T-helper 2 cell treated with Interferon-gamma antibody and Interleukin-4, amounts not matched to agents 5 μg/mL and 100 μg/mL, for 36 hours (primary cell): ENCODE results near the gene HOXA4.

Experiments
- DNase-seq: peaks from one replicate; pipeline ENCODE4 v3.0.0; 2021; ENCODE audit warnings: low spot score
- H3K27ac Mint-ChIP-seq: one replicate; pipeline ENCODE4 v1.8.0; 2021; ENCODE audit warnings: mild to moderate bottlenecking, mixed read lengths
- H3K27me3 Mint-ChIP-seq: one replicate; pipeline ENCODE4 v1.8.0; 2021; ENCODE audit warnings: low read depth, mixed read lengths
- H3K36me3 Mint-ChIP-seq: one replicate; pipeline ENCODE4 v1.8.0; 2021; ENCODE audit warnings: low read depth, mixed read lengths
- H3K4me1 Mint-ChIP-seq: one replicate; pipeline ENCODE4 v1.8.0; 2021; ENCODE audit warnings: low read depth, mixed read lengths
- H3K4me3 Mint-ChIP-seq: one replicate; pipeline ENCODE4 v1.8.0; 2022; ENCODE audit warnings: mild to moderate bottlenecking, moderate library complexity, mixed read lengths
- H3K9me3 Mint-ChIP-seq: one replicate; pipeline ENCODE4 v1.8.0; 2021; ENCODE audit warnings: mixed read lengths

Gene HOXA4

GRCh38 chr7:27128776-27129728, 1.5 kb downstream of the HOXA4 start:
- H3K9me3 Mint-ChIP-seq, result no peaks in the 10 kb centered on the region
- DNase-seq, result no peak
- H3K4me3 Mint-ChIP-seq, result peak overlapping the region; percentile 17
- H3K27me3 Mint-ChIP-seq, result peaks cover 54% of the 10 kb centered on the region
- peaks cover 3% of the 10 kb centered on the region for H3K4me1 Mint-ChIP-seq
- no peak overlapping the region for H3K27ac Mint-ChIP-seq
- peaks cover 2% of the 10 kb centered on the region for H3K36me3 Mint-ChIP-seq

DNA sequence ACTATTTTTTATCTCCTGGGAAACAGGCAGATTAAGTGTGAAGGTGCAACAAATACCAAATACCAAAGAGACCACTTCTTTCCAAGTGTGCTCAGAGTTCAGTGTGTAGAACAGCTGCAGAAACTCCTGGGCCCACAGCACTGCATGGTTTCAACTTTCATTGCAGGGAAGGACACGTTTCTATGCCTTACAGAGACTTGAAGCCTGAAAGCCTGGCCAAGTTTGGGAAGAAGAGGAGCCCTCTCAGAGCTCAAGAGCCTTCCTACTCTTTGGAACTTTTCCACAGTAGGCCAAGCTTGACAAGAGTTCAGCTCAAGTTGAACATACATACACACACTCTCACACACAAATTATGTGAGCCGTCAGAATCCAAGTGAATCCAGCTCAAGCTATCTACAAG, 2.5 kb downstream of the HOXA4 start:
- no peak for DNase-seq
- Mint-ChIP-seq H3K27ac (no peak overlapping the region), H3K9me3 (no peaks in the 10 kb centered on the region), H3K27me3 (peaks cover 44% of the 10 kb centered on the region), H3K4me3 (no peak overlapping the region), H3K36me3 (peaks cover 2% of the 10 kb centered on the region), H3K4me1 (no peaks in the 10 kb centered on the region)

DNA sequence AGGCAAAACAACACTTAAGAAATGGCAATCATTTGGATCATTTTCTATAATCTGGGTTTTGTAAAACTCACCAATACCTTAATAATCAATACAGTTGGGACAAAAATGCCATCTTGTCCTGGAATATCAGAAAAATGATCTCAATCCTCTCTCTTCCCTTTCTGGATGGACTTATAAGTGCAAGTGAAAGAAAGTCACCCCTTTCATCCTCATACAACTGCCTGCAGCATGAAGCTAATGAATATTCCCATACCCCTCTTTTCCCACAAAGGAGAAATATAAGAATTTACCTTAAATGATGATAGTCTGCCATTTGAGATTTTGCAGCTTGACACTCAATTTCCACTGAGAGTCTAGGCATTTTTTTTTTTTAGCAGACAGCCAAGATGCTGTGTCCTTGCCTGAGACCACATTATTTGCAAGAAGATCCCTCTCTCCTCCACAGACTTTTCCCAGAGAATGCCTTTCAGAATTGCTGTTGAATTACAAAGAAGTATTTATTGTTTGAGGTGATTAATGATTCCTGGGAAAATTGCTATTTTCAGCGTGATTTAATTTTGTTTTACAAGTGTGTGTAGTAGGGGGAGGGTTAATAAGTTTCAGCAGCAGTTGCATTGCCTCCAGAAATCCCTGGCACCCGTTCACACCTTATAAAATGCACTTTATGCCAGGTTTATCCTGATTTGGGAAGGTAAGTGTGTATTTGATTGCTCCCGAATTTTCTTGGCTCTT, 3.8 kb downstream of the HOXA4 start:
- Mint-ChIP-seq H3K36me3 (peaks cover 2% of the 10 kb centered on the region), H3K4me3 (no peak overlapping the region), H3K27me3 (peaks cover 37% of the 10 kb centered on the region), H3K9me3 (no peaks in the 10 kb centered on the region), H3K4me1 (no peaks in the 10 kb centered on the region), H3K27ac (no peak overlapping the region)
- DNase-seq, result no peak

DNA sequence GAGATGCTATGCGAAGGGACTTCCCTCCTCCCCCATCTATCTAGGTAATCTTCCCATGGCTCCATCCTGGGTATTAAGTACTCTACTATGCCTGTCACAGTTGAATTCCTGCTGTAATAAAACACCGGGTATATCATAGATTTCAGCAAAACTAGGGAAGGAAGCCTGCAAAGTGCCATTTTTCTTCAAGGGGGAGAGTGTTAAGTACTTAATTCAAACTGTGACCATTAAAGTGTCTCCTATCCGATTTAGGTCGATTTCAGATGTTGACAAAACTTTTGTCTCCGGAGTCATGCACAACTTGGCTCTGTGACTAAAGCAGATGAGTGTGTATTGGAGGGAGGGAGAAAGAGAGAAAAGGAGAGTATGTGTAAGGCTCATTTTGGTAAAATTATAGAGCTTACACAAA, 4.6 kb downstream of the HOXA4 start:
- Mint-ChIP-seq H3K9me3 (no peaks in the 10 kb centered on the region), H3K27me3 (peaks cover 33% of the 10 kb centered on the region), H3K4me1 (no peaks in the 10 kb centered on the region), H3K36me3 (no peaks in the 10 kb centered on the region), H3K4me3 (no peak overlapping the region), H3K27ac (no peak overlapping the region)
- DNase-seq, result no peak

GRCh38 chr7:27124902-27125689, 5.5 kb downstream of the HOXA4 start:
- no peak overlapping the region for H3K4me3 Mint-ChIP-seq
- DNase-seq, result no peak
- no peaks in the 10 kb centered on the region for H3K36me3 Mint-ChIP-seq
- H3K9me3 Mint-ChIP-seq, result no peaks in the 10 kb centered on the region
- H3K27me3 Mint-ChIP-seq, result peaks cover 33% of the 10 kb centered on the region
- H3K27ac Mint-ChIP-seq, result no peak overlapping the region
- no peaks in the 10 kb centered on the region for H3K4me1 Mint-ChIP-seq

- H3K27me3 Mint-ChIP-seq, result peaks cover 29% of the 10 kb centered on the region
- H3K4me3 Mint-ChIP-seq, result no peak overlapping the region
- H3K36me3 Mint-ChIP-seq, result no peaks in the 10 kb centered on the region
- no peak overlapping the region for H3K27ac Mint-ChIP-seq
- no peaks in the 10 kb centered on the region for H3K9me3 Mint-ChIP-seq
- H3K4me1 Mint-ChIP-seq, result no peaks in the 10 kb centered on the region
- DNase-seq, result no peak
Observed at GRCh38 chr7:27124096-27124901, 6.3 kb downstream of the HOXA4 start.

DNA sequence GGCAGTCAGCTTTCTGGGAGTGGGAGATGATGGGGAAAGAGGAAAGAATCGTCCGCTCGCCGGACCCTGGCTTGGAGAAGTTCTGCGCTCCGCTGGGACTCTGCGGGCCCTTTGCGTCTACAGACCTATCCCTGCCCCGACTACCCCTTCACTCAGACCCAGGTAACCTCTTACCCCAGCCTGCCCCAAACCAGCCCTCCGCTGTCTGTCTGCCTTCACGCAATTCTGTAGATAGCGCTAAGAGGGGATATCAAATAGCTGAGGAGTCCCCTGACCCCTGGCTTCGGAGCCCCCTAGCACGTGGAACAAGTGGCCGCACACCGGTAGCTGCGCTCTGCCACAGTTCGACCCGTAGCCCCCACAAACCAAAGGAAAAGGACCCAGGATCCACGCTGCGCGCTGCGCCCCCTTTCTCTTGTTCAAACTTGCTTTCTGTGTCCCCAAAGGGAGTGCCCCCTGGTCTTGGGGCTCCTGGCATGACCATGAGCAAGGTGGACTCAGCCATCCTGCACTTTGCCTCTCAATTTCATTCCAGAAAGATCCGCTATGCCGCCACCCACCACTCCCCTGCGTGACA, 7.0 kb downstream of the HOXA4 start:
- Mint-ChIP-seq H3K4me1 (no peaks in the 10 kb centered on the region), H3K27ac (no peak overlapping the region), H3K4me3 (no peak overlapping the region), H3K27me3 (peaks cover 25% of the 10 kb centered on the region), H3K36me3 (no peaks in the 10 kb centered on the region), H3K9me3 (no peaks in the 10 kb centered on the region)
- no peak for DNase-seq

GRCh38 chr7:27123007-27123476, 7.5 kb downstream of the HOXA4 start:
- DNase-seq, result no peak
- Mint-ChIP-seq H3K9me3 (no peaks in the 10 kb centered on the region), H3K4me3 (no peak overlapping the region), H3K36me3 (no peaks in the 10 kb centered on the region), H3K27ac (no peak overlapping the region), H3K27me3 (peaks cover 25% of the 10 kb centered on the region), H3K4me1 (no peaks in the 10 kb centered on the region)

DNA sequence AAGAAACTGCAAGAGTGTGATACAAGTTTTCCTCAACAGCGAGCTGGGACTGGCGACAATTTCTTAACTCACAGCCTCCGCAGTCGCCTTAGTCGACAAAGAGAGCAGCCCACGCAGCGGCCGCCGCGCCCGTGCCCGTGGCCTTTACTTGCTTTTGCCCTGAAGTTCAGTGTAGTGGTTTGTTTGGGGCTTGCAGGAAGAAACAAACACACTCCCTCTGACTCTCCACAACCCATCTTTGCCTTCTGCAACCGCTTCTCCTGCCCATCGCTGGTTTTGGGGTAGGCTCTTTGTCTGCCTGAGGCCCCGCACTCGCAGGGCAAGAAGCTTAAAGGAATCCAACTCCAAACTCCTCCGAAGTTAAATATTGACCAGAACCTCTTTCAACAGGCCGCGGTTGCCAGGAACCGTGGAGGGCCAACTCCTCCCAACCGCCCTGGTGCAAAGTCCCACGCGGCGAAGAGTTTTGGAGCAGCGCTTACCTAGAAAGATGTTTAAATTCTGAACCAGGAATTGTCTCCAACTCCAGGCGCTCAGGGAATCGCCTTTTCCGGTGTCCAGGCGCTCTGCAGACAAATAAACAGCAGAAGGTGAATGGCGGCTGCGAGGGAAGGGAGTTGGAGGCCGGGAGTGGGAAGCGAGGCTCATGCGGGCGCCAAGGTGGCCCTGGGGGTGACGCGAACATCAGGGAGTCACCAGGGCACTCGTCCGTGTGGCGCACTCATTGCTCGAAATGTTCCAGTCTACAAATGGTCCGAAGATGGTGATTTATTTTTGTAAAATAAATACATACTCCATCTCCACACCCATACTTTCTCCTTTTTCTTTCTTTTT, 8.3 kb downstream of the HOXA4 start:
- DNase-seq, result no peak
- H3K36me3 Mint-ChIP-seq, result no peaks in the 10 kb centered on the region
- no peaks in the 10 kb centered on the region for H3K4me1 Mint-ChIP-seq
- H3K9me3 Mint-ChIP-seq, result no peaks in the 10 kb centered on the region
- H3K27me3 Mint-ChIP-seq, result peaks cover 20% of the 10 kb centered on the region
- no peak overlapping the region for H3K27ac Mint-ChIP-seq
- no peak overlapping the region for H3K4me3 Mint-ChIP-seq

DNA sequence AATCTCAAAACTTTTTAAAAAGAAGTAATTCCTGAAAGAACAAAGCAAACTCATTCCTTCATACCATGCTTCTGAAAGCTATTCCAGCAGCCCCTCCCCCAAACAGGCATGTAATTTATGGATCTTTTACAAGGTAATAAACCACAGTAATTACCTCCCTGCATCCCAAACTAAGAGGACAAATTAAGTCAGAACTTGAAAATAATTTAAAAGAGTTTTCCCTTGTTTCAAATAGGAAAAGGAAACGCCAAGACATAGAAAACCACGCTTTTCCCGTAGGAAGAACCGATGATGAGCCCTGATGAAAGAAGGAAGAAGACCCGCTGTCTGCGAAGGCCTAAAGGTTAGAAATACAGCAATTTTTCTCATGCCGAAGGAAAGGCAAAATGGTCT, 8.9 kb downstream of the HOXA4 start:
- no peak overlapping the region for H3K27ac Mint-ChIP-seq
- no peak overlapping the region for H3K4me3 Mint-ChIP-seq
- DNase-seq, result no peak
- H3K36me3 Mint-ChIP-seq, result no peaks in the 10 kb centered on the region
- no peaks in the 10 kb centered on the region for H3K4me1 Mint-ChIP-seq
- H3K9me3 Mint-ChIP-seq, result no peaks in the 10 kb centered on the region
- peaks cover 13% of the 10 kb centered on the region for H3K27me3 Mint-ChIP-seq

DNA sequence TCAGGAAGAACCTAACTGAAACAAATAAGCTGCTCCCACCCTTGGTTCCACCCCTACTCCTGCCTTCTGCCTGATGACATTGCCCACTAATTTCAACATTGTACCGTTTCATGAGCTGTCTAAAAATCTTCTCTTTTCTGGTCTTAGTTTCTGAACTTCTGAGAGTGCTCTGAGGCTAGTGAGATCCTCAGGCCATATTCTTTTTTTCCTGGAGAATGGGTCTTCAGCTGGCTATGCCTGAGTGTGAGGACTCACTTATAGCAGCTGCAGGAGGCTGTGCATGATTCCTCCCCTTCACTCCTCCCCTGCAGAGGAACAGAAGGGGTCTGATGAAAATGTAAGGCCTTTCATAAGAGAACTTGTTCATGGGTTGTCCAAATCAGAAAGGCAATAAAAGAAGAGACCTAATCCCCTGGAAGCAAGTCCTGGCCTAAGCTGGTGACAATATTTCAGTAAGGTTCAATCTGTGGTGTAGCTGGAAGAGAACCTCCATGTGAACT, 11.1 kb downstream of the HOXA4 start:
- Mint-ChIP-seq H3K9me3 (no peaks in the 10 kb centered on the region), H3K4me1 (no peaks in the 10 kb centered on the region), H3K36me3 (no peaks in the 10 kb centered on the region), H3K27ac (no peak overlapping the region), H3K27me3 (no peaks in the 10 kb centered on the region), H3K4me3 (no peak overlapping the region)
- DNase-seq, result no peak

DNA sequence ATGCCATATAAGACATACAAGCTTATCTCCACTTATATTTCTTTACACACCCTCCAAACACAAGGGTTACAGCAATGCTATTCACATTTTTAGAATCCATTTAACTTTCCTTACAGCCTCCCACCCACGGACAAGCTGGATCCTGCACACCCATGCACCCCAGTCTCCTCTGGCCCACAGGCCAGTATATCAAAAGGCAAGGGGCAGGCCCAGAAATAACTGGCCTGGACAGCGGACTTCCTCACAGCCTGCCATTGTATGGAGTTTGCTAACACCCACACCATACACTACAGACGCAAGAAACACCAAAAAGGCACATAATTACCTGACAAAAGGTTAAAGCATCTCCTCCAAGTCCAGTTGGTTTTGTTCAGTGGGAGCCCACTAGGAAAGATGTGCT, 12.0 kb downstream of the HOXA4 start:
- Mint-ChIP-seq H3K36me3 (no peaks in the 10 kb centered on the region), H3K4me3 (no peak overlapping the region), H3K4me1 (no peaks in the 10 kb centered on the region), H3K27me3 (no peaks in the 10 kb centered on the region), H3K9me3 (no peaks in the 10 kb centered on the region), H3K27ac (no peak overlapping the region)
- no peak for DNase-seq
